GM18858 (cell line): ENCODE results near the gene MTHFR.

Source experiments
- ATAC-seq: cut with Tn5 transposase; IDR thresholded peaks from one replicate; pipeline ENCODE4 v1.9.1; 2021; ENCODE audit not compliant: unreplicated experiment

MTHFR gene

GRCh38 chr1:11805422-11806306 is at the start of gene MTHFR, which contains the start of gene CLCN6:
TSS of gene MTHFR (minus strand) at chr1:11805964. CDS start at chr1:11803116, 2,848 bp downstream.
TSS of gene CLCN6 (plus strand) at chr1:11806191. CDS start at chr1:11806263, 72 bp downstream.
- peak; percentile 53 for ATAC-seq

GRCh38 chr1:11855430-11855829 is 49.7 kb upstream of the MTHFR start:
- no peak for ATAC-seq

GRCh38 chr1:11854519-11854918 is 48.8 kb upstream of the MTHFR start:
- no peak for ATAC-seq

- no peak for ATAC-seq
Measured at GRCh38 chr1:11851180-11851579, 45.4 kb upstream of the MTHFR start.

- ATAC-seq, result no peak
Measured at GRCh38 chr1:11850156-11850555, 44.4 kb upstream of the MTHFR start.

GRCh38 chr1:11848373-11848700 is 42.6 kb upstream of the MTHFR start:
- ATAC-seq, result no peak

GRCh38 chr1:11847667-11848372 is 42.1 kb upstream of the MTHFR start, which contains the start of gene NPPA:
TSS of gene NPPA (minus strand) at chr1:11847783. CDS start at chr1:11847684, 99 bp downstream.
- ATAC-seq, result no peak

- ATAC-seq, result no peak
Measured at GRCh38 chr1:11845641-11846335, 40.0 kb upstream of the MTHFR start.

GRCh38 chr1:11842154-11843041 is 36.6 kb upstream of the MTHFR start:
- no peak for ATAC-seq

GRCh38 chr1:11841245-11842153 is 35.7 kb upstream of the MTHFR start:
- no peak for ATAC-seq

GRCh38 chr1:11839727-11840705 is 34.3 kb upstream of the MTHFR start:
- ATAC-seq, result no peak

- ATAC-seq, result no peak
Measured at GRCh38 chr1:11838349-11839272, 32.8 kb upstream of the MTHFR start.

GRCh38 chr1:11837767-11838348 is 32.1 kb upstream of the MTHFR start:
- no peak for ATAC-seq

- ATAC-seq, result no peak
Measured at GRCh38 chr1:11836955-11837766, 31.4 kb upstream of the MTHFR start.

- no peak for ATAC-seq
Measured at GRCh38 chr1:11835441-11836225, 29.9 kb upstream of the MTHFR start.
